ENCODE measurements around the gene NFIC.

GRCh38 chr19:3333020-3333583 is 33.3 kb upstream of the NFIC start:
- TF ChIP-seq YY1 (IDR thresholded peaks at IDR 0.05; ENCODE audit: insufficient read depth, insufficient read length) (no peak), ZNF274 (IDR thresholded peaks at IDR 0.05; ENCODE audit: low read depth, low read length) (no peak)
